H9 (cell line): ENCODE data around the gene RGR. TPM values are rescaled to one million over a fixed set of nuclear protein-coding genes. Genes with fewer than 3 reads are reported as not detected.

Experiments
- DNase-seq: peaks from one replicate; pipeline ENCODE4 v3.0.0-alpha.2; 2017
- H2AFZ ChIP-seq: one replicate; pipeline ENCODE4 v1.6.1; 2013; ENCODE audit warnings: mild to moderate bottlenecking, low read length, control low read depth, moderate library complexity
- H2AK5ac ChIP-seq: 2 replicates; pipeline ENCODE4 v1.6.1; 2013; ENCODE audit warnings: low read length, control low read depth, mixed read lengths; ENCODE audit not compliant: insufficient read length
- H2BK120ac ChIP-seq: one replicate; pipeline ENCODE4 v1.6.1; 2013; ENCODE audit warnings: low read depth, mild to moderate bottlenecking, low read length, control low read depth, inconsistent platforms; ENCODE audit not compliant: poor library complexity, severe bottlenecking
- H2BK12ac ChIP-seq: 2 replicates; pipeline ENCODE4 v1.6.1; 2013; ENCODE audit warnings: low read length, control low read depth, mixed read lengths, low read depth; ENCODE audit not compliant: insufficient read length
- H2BK15ac ChIP-seq: 2 replicates; pipeline ENCODE4 v1.6.1; 2013; ENCODE audit warnings: low read depth, low read length, control low read depth
- H2BK20ac ChIP-seq: one replicate; pipeline ENCODE4 v1.6.1; 2013; ENCODE audit warnings: low read depth, mild to moderate bottlenecking, low read length, control low read depth, inconsistent platforms; ENCODE audit not compliant: poor library complexity, severe bottlenecking
- H2BK5ac ChIP-seq: 2 replicates; pipeline ENCODE4 v1.6.1; 2013; ENCODE audit warnings: low read length, control low read depth, mixed read lengths; ENCODE audit not compliant: insufficient read length
- H3K14ac ChIP-seq: 2 replicates; pipeline ENCODE4 v1.6.1; 2013; ENCODE audit warnings: low read length, control low read depth; ENCODE audit not compliant: insufficient read depth
- H3K18ac ChIP-seq: 2 replicates; pipeline ENCODE4 v1.6.1; 2013; ENCODE audit warnings: low read depth, mild to moderate bottlenecking, mixed read lengths, low read length, control low read depth; ENCODE audit not compliant: insufficient read length
- H3K23ac ChIP-seq: 2 replicates; pipeline ENCODE4 v1.6.1; 2013; ENCODE audit warnings: low read length, control low read depth, mixed read lengths, low read depth; ENCODE audit not compliant: insufficient read length
- H3K23me2 ChIP-seq: 2 replicates; pipeline ENCODE4 v1.6.1; 2013; ENCODE audit warnings: low read depth, mild to moderate bottlenecking, mixed read lengths, low read length, control low read depth; ENCODE audit not compliant: insufficient read length, poor library complexity, severe bottlenecking
- H3K27ac ChIP-seq: 2 replicates; pipeline ENCODE4 v1.5.1; 2013; ENCODE audit warnings: low read length, control low read depth, mixed read lengths, low read depth; ENCODE audit not compliant: insufficient read length
- H3K27me3 ChIP-seq: 2 replicates; pipeline ENCODE4 v1.6.1; 2013; ENCODE audit warnings: low read length, control low read depth, inconsistent platforms; ENCODE audit not compliant: insufficient read depth
- H3K4ac ChIP-seq: 2 replicates; pipeline ENCODE4 v1.6.1; 2013; ENCODE audit warnings: low read depth, mild to moderate bottlenecking, control low read depth, inconsistent platforms, low read length, moderate library complexity
- H3K4me1 ChIP-seq: 2 replicates; pipeline ENCODE4 v1.6.1; 2013; ENCODE audit warnings: low read length, control low read depth, inconsistent platforms; ENCODE audit not compliant: insufficient read depth
- H3K4me2 ChIP-seq: 2 replicates; pipeline ENCODE4 v1.6.1; 2013; ENCODE audit warnings: low read length, control low read depth, mixed read lengths; ENCODE audit not compliant: insufficient read length, insufficient read depth
- H3K56ac ChIP-seq: 2 replicates; pipeline ENCODE4 v1.6.1; 2013; ENCODE audit warnings: low read depth, mild to moderate bottlenecking, mixed read lengths, low read length, control low read depth; ENCODE audit not compliant: insufficient read length
- H3K79me1 ChIP-seq: 2 replicates; pipeline ENCODE4 v1.6.1; 2013; ENCODE audit warnings: low read depth, mild to moderate bottlenecking, moderate library complexity, low read length, control low read depth, inconsistent platforms; ENCODE audit not compliant: insufficient read depth, poor library complexity, severe bottlenecking
- H3K79me2 ChIP-seq: 2 replicates; pipeline ENCODE4 v1.6.1; 2013; ENCODE audit warnings: low read length, control low read depth, inconsistent platforms; ENCODE audit not compliant: insufficient read depth
- H3K9ac ChIP-seq: 2 replicates; pipeline ENCODE4 v1.6.1; 2013; ENCODE audit warnings: low read length, control low read depth, mixed read lengths; ENCODE audit not compliant: insufficient read length; ENCODE audit errors: extremely low read depth
- H3K9me3 ChIP-seq: one replicate; pipeline ENCODE4 v1.6.1; 2013; ENCODE audit warnings: low read depth, low read length, inconsistent platforms; ENCODE audit not compliant: control insufficient read depth
- H3T11ph ChIP-seq: one replicate; pipeline ENCODE4 v1.6.1; 2013; ENCODE audit warnings: mild to moderate bottlenecking, low read length, control low read depth, inconsistent platforms
- H4K20me1 ChIP-seq: one replicate; pipeline ENCODE4 v1.6.1; 2013; ENCODE audit not compliant: control insufficient read depth, insufficient read length, insufficient read depth
- H4K5ac ChIP-seq: 2 replicates; pipeline ENCODE4 v1.6.1; 2013; ENCODE audit warnings: low read depth, mild to moderate bottlenecking, mixed read lengths, low read length, control low read depth; ENCODE audit not compliant: insufficient read length
- H4K8ac ChIP-seq: replicated peaks from 2 replicates; pipeline ENCODE4 v1.6.1; 2013; ENCODE audit warnings: low read length, control low read depth, mixed read lengths, low read depth; ENCODE audit not compliant: insufficient read length
- H4K91ac ChIP-seq: 2 replicates; pipeline ENCODE4 v1.6.1; 2013; ENCODE audit warnings: low read depth, mild to moderate bottlenecking, moderate library complexity, mixed read lengths, low read length, control low read depth; ENCODE audit not compliant: insufficient read length
- H3K27ac Mint-ChIP-seq, 3 experiments: 2 replicates in 2 of 3; 3 replicates in 1 of 3; pipeline ENCODE4 v1.8.0; 2020 to 2021; ENCODE audit warnings: mixed read lengths in 3 of 3, mild to moderate bottlenecking in 1 of 3, moderate library complexity in 1 of 3
- H3K27me3 Mint-ChIP-seq: 2 replicates; pipeline ENCODE4 v1.8.0; 2021; ENCODE audit warnings: low read depth, mild to moderate bottlenecking, moderate library complexity, mixed read lengths
- H3K36me3 Mint-ChIP-seq, 3 experiments: 2 replicates in 2 of 3; 3 replicates in 1 of 3; pipeline ENCODE4 v1.8.0; 2020 to 2021; ENCODE audit warnings: low read depth in 3 of 3, mixed read lengths in 3 of 3; ENCODE audit not compliant: insufficient read depth in 1 of 3
- H3K4me1 Mint-ChIP-seq, 2 experiments: 2 replicates each; pipeline ENCODE4 v1.8.0; 2020; ENCODE audit warnings: mixed read lengths in 2 of 2
- H3K4me3 Mint-ChIP-seq, 2 experiments: 2 replicates in 1 of 2; 3 replicates in 1 of 2; pipeline ENCODE4 v1.8.0; 2020 to 2021; ENCODE audit warnings: mild to moderate bottlenecking in 2 of 2, mixed read lengths in 2 of 2, moderate library complexity in 1 of 2
- H3K9me3 Mint-ChIP-seq, 2 experiments: 2 replicates in 1 of 2; 3 replicates in 1 of 2; pipeline ENCODE4 v1.8.0; 2020; ENCODE audit warnings: mild to moderate bottlenecking in 2 of 2, mixed read lengths in 2 of 2, moderate library complexity in 1 of 2
- WGBS: extraction: QIAGEN DNeasy Blood & Tissue Kit; methylation state at CpG from one replicate; pipeline ENCODE4 v1.1.7; 2013; ENCODE audit warnings: missing lambda C conversion rate, low lambda C conversion rate, mixed read lengths; ENCODE audit not compliant: insufficient read length; ENCODE audit errors: extremely low coverage; 5-methylcytosine and 5-hydroxymethylcytosine counted together
- total RNA-seq: library from RNA; stranded (reverse); gene quantifications from 2 replicates; pipeline ENCODE4 v1.2.1, GENCODE V29; 2021
- TF ChIP-seq, protein P1 (sequence below): fragments of 200-600 bp; sonication (generic); conservative IDR thresholded peaks from 3 replicates; pipeline ENCODE4 v1.8.0; 2021; ENCODE audit warnings: antibody characterized with exemption, mild to moderate bottlenecking

Gene RGR
- total RNA-seq, 1 experiment from 2014 or later: not detected

GRCh38 chr10:84200537-84201243 lies 44.2 kb upstream of the RGR start:
- Histone ChIP-seq H2BK120ac (no peak overlapping the region), H2BK5ac (no peak overlapping the region), H3K4me1 (no peaks in the 10 kb centered on the region), H3K4me2 (no peak overlapping the region), H4K8ac (no peak overlapping the region), H2BK20ac (no peak overlapping the region), H3K4ac (no peak overlapping the region), H4K91ac (no peak overlapping the region), H2AK5ac (no peak overlapping the region), H3K14ac (no peak overlapping the region; the same call in 1 of the 2 replicates), H3K9ac (no peak overlapping the region), H3K27ac (no peak overlapping the region), H2BK12ac (no peak overlapping the region), H3K56ac (no peak overlapping the region), H3K18ac (no peak overlapping the region), H3K79me2 (no peaks in the 10 kb centered on the region), H2AFZ (no peak overlapping the region), H3K23me2 (no peaks in the 10 kb centered on the region), H3K9me3 (no peaks in the 10 kb centered on the region), H4K5ac (no peak overlapping the region), H2BK15ac (no peak overlapping the region), H3K79me1 (no peaks in the 10 kb centered on the region), H3K23ac (no peak overlapping the region), H4K20me1 (no peaks in the 10 kb centered on the region), H3T11ph (no peak overlapping the region), H3K27me3 (no peaks in the 10 kb centered on the region; the same call in 1 of the 2 replicates)
- Mint-ChIP-seq H3K27ac (no peak overlapping the region; a peak in 1 of 7 replicates), H3K27me3 (peaks cover 16% of the 10 kb centered on the region), H3K36me3 (peaks cover 0 to 2% (median 0%) of the 10 kb centered on the region in 3 experiments; a peak in 3 of 7 replicates), H3K4me3 (no peak overlapping the region), H3K4me1 (peaks cover 2 to 4% of the 10 kb centered on the region in 2 experiments; a peak in 3 of 4 replicates), H3K9me3 (no peaks in the 10 kb centered on the region)
- no CpG with 5 or more reads among the region's 11 CpGs for WGBS
- TF ChIP-seq, protein P1, sequence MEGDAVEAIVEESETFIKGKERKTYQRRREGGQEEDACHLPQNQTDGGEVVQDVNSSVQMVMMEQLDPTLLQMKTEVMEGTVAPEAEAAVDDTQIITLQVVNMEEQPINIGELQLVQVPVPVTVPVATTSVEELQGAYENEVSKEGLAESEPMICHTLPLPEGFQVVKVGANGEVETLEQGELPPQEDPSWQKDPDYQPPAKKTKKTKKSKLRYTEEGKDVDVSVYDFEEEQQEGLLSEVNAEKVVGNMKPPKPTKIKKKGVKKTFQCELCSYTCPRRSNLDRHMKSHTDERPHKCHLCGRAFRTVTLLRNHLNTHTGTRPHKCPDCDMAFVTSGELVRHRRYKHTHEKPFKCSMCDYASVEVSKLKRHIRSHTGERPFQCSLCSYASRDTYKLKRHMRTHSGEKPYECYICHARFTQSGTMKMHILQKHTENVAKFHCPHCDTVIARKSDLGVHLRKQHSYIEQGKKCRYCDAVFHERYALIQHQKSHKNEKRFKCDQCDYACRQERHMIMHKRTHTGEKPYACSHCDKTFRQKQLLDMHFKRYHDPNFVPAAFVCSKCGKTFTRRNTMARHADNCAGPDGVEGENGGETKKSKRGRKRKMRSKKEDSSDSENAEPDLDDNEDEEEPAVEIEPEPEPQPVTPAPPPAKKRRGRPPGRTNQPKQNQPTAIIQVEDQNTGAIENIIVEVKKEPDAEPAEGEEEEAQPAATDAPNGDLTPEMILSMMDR: no peak
- DNase-seq: no peak
